ENCODE measurements around the gene MYLK.

DNA sequence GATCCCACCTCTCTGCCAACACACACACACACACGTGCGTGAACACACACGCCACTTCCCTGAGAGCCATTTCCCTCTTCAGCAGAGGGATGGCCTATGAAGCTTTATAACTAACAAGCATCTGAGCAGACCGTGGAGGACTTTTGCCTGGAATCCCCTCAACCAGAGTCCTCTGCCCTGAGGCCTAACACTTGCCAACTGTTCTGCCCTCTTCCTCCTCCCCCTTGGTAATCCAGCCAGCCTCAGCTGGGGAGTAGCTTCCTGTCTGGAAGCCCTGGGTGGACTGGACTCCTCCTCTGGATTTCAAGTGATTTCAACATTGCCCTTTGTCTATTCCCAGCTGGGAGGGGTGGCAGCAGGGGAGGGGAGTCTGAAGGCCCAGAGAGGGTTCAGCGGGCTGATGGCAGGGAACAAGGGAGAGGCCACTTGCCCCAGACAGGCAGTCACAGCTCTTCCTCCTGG lies 230.9 kb downstream of the MYLK start:
- TF ChIP-seq EZH2 (IDR thresholded peaks at IDR 0.05; ENCODE audit: low read length) (no peak), CTCF (optimal IDR thresholded peaks at IDR 0.05 in 1 of 3, IDR thresholded peaks at IDR 0.05 in 1 of 3, conservative IDR thresholded peaks at IDR 0.05 in 1 of 3; ENCODE audit: extremely low read depth in 1 of 3, insufficient read depth in 2 of 3, low read length in 3 of 3) (no peak)

Measured in keratinocyte (primary cell).